GM20431 (cell line): ENCODE data around the gene CCNB2.

Source experiments
- in situ Hi-C: fragments of 300-500 bp; cut with MseI, MboI; formaldehyde crosslinking; loops from one replicate; pipeline ENCODE4 v1.15.0; 2020; ENCODE audit warnings: low sequenced_read_pairs; ENCODE audit not compliant: unreplicated experiment

Gene CCNB2

DNA sequence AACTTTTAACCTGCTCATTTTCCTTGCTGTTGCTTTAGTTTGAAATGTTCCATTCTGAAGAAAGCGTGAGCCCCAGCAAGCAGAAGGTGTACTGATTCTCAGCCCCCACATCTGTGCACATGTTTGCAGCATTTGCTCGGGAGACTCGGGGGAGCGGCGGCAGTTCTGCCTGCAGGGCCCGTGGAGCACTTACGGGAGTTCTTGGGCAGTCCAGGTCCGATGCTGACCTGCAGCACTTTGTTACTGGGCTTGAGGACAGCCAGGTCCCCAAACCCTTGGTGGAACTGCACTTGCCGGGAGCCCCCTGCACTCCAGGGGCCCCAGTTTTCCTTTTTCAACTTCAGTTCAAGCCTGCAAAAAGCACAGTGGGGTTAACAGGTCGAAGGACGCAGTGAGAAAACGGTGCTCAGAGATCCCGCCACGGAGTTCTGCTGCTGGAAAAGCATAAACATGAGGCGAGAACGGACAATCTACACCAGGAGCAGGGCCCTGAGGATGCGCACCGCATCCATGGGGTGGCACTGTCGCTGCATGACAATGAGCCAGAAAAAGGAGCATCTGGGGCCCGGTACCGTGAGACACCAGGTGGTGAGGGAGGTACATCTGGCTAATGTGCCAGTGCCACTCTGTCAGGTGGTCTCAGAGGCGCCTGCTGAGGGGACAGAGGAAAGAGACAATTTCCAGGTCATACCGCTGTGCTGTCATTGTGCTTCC is 56.1 kb downstream of the CCNB2 start:
- in situ Hi-C loops = loop anchor here (25.0 kb wide), 1 partner anchor 326 kb away; no protein-coding TSS in a partner anchor

DNA sequence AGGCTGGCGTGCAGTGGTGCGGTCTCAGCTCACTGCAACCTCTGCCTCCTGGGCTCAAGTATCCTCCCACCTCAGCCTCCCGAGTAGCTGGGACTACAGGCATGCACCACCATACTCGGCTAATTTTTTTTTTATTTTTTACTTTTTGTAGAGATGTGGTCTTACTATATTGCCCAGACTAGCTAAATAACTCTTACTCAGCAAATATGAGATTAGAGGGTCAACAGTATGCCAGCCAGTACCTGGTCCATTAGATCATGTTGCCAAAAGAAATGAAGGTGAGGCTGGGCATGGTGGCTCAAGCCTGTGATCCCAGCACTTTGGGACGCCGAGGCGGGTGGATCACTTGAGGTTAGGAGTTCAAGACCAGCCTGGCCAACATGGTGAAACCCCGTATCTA is 57.1 kb downstream of the CCNB2 start:
- in situ Hi-C loops = loop anchor here (25.0 kb wide), 1 partner anchor 325 kb away; no protein-coding TSS in a partner anchor

DNA sequence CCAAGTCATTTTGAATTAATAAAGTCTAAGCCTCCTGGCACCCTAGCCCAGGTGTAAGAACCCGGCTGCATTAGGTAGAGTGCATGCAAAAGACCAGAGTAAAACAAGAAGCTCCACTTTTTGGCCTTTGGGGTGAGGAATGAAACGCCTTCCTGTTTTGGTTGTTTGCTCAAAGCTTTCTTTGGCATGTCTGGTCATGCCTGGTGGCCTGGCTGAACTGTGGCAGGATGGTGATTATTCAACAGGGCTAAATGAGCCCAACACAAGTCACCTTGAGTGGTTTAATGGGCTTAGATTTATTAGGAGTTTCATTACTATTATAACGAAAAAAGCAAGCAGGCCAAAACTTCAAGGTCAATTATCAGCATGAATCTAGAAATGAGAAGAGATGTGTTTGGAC is 60.8 kb downstream of the CCNB2 start:
- in situ Hi-C loops = loop anchor here (25.0 kb wide), 1 partner anchor 322 kb away; no protein-coding TSS in a partner anchor

DNA sequence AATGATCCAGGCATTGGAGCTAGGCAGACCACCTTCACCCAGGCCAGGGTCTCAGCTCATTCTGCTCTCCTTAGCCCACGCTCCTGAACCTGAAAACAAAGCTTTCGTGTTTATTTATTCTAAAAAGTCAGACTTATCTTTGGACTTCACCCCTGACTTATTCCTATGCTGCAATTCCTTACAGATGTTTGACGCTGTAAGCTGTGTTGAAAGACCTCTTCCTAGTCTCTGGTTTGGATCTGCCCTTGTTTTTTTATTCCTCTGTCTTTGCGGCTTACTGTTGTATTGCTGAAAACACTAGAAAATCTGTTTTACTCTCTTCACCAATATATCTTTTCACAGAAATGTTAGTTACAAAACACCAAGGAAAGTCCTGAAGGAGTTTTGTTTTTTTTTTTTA is 61.2 kb downstream of the CCNB2 start:
- in situ Hi-C loops = loop anchor here (25.0 kb wide), 1 partner anchor 321 kb away; no protein-coding TSS in a partner anchor

DNA sequence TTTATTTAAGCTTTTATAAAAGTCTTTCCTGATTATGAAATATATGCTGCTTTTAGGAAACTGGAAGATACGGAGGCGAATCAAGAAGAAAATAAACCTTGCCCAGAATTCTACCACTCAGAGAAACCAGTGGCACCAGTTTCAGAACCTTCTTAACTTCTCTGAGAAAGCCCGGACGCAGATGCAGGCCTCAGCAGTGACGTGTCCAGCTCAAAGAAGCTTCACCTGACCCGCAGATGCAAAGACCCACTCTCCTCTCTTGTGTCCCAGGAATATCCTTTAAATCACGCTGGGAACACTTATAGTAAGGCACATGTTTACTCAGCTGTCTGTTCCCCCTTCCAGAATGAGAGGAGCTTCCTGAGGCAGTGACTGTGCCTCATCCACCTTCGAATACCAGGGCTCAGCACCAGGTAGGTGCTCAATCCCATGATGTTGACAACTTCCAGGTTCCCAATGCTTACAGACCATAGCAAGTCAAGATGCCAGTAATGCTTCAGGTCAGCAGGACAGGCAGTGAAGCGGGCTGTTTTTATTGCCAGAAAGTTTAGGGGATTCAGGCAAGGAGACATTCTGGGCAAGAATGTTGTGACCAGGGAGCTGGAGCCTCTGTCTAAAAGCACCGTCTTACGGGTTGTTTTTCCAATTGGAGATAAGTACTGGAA is 61.8 kb downstream of the CCNB2 start:
- in situ Hi-C loops = loop anchor here (25.0 kb wide), 1 partner anchor 321 kb away; no protein-coding TSS in a partner anchor

DNA sequence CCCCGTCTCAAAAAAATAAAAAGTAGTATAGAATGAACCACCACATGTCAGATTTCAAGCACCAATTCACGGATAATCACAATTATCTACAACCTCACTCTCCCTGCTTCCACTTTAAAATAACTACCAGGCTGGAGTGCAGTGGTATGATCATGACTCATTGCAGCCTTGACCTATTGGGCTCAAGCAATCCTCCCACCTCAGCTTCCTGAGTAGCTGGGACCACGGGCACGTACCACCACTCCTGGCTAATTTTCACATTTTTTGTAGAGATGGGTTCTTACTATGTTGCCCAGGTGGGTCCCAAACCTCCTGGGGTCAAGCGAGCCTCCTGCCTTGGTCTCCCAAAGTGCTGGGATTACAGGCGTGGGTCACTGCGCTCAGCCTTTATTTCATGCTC is 63.6 kb downstream of the CCNB2 start:
- in situ Hi-C loops = loop anchor here (25.0 kb wide), 1 partner anchor 319 kb away; no protein-coding TSS in a partner anchor

DNA sequence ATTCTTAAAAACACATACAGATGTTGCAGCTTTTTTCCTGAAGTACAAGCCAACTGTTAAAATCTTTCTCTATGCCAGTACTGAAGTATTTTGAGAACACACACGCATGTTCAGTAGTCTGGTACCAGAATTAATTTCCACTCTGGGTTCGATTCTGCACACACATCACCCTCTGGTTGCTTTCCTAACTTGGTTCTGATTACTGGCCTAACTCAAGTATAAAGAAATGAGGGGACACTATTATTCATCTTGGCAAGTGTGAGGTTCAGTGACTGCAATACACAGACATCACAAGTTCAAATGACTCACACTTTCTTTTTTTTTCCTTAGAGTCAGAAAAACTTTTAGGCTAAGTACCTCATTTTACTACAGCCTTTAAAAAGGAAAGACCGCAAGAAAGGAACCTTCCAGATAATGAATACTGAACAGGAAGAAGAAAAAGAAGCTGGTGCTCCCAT is 64.3 kb downstream of the CCNB2 start:
- in situ Hi-C loops = loop anchor here (25.0 kb wide), 1 partner anchor 318 kb away; no protein-coding TSS in a partner anchor

DNA sequence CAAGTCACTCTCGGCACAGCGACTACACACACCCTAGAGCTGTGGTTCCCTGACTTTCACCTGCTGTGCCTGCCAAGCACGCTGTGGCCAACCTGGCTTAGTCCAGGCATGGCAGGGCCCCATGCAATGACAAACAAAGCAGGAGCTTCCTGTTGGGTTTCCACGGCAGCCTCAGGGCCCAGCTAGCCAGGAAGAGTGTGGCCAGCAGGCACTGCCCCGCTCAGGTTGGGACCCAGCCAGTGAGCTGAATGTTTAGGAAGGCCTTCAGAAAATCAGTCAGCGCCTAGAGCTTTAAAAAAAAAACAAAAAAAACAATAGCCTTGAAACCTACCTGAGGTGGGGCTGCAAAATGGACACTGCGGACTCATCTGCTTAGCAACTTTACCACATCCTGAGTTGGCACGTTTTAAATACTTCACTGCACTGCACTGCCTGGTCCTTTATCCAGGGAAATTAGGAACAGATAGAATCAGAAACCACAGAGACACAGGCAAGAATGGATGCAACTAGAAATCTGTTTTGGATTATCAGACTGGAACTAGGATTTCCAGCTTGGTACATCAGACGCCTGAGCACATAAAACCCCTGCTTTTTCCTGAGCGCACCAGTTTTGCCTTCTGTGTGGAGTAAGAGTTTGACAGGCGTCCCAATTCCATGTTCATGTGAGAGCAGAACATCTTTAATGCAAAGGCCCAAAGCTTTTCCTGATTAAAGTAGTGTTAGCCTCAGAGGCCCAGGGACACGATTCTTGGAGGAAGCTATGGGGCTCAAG is 65.5 kb downstream of the CCNB2 start:
- in situ Hi-C loops = loop anchor here (25.0 kb wide), 1 partner anchor 317 kb away; no protein-coding TSS in a partner anchor

DNA sequence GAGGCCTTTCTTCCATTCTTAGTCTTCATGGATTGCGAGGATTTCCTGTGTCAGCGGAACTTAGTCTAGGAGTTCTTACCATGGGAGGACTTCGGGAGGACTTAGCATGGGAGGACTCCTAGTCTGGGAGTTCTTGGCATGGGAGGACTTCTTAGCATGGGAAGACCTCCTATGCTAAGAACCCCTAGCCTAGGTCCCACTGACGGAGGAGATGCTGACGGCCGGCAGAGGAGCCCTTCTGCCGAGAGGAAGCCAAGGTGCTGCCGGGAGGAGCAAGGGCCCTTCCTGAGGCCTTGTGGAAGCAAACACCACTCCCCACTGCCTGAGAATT is 66.1 kb downstream of the CCNB2 start:
- in situ Hi-C loops = loop anchor here (25.0 kb wide), 1 partner anchor 316 kb away; no protein-coding TSS in a partner anchor

DNA sequence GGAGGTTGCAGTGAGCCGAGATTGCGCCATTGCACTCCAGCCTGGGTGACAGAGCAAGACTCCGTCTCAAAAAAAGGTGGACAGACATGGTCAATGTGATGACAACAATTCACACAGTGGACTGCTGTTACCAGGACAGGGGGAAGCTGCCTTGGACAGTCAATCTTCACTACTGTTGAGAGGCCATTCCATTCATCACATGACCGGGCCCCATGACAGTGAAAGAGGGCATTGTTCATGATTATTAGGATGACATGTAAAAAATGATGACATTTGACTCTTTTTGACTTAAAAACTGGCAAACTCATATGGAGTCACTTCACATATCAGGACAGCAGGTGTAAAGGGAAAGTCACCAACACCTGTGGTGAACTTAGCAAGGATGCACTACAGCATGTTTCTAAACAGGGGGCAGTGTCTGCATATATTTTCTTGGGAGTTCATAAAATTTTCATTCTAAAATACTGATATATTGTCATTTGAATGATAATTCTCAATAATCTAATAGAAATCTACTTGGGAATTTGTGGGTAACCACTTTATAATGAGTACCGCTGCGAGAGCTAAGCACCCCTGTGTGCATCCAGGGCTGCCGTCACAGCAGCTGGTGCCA is 67.4 kb downstream of the CCNB2 start:
- in situ Hi-C loops = loop anchor here (25.0 kb wide), 1 partner anchor 315 kb away; no protein-coding TSS in a partner anchor

DNA sequence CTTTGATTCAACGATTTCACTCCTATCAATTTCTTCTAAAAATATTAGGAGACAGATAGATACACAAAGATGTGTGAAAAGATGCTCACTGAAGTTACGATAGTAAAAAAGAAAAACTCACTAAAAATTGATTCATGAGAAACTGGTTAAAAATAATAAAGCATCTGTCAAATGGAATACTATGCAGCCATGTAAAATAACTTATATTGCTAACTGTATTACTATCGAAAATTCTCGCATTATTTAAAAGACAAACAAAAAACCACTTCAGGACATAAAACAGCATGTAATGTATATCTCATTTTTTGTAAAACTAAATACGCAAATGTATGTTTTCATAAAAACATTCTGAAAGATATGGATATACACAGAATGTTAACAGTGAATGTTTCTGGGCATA is 68.2 kb downstream of the CCNB2 start:
- in situ Hi-C loops = loop anchor here (25.0 kb wide), 1 partner anchor 314 kb away; no protein-coding TSS in a partner anchor

DNA sequence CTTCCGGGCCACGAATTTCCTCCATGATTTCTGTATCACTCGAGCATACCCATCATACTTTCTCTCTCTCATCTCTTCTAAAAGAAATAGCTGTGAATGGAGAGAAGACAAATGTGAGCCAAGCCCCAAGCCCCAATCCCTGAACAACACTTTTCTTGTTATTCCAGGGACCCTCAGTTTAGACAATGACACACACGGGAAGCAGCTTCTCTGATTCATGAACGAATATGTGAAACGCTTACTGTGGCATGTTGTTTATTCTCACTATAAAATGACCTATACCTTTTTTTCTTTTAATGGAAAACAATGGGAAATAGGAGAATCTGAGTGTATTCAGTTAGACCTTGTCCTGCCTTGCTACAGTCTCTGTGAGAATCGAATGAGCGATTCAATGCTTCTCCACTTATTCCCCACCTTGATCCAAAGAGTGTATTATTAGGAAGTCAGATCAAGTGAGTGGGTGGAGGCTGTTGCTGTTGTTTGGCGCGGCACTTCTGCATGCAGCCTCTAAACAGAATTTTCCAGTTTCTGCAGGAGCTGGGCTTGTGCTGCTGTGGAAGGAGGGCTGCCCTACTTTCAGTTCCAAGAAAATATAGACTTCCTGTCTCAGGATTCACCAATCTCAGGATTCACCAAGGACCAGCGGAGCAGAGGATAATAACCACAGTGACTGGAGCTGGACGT is 69.3 kb downstream of the CCNB2 start:
- in situ Hi-C loops = loop anchor here (25.0 kb wide), 1 partner anchor 313 kb away; no protein-coding TSS in a partner anchor
